Right lobe of liver (tissue), 6 donors: ENCODE results near the gene DGKE. TPM values are rescaled to one million over a fixed set of nuclear protein-coding genes. Genes with fewer than 3 reads are reported as not detected.

ENCODE experiments used
- ATAC-seq, 4 donors: fragments of 200-7000 bp; cut with Tn5 transposase; one replicate each; pipeline ENCODE4 v1.9.1; 2020; ENCODE audit warnings: mild to moderate bottlenecking in 4 of 4, moderate library complexity in 4 of 4
- DNase-seq, 3 donors: peaks; one replicate each; pipeline ENCODE4 v3.0.0-alpha.2; 2020
- H3K27ac ChIP-seq, 3 donors: fragments of 200-600 bp; one replicate each; pipeline ENCODE4 v1.8.0; 2022
- H3K27me3 ChIP-seq, 2 donors: fragments of 200-600 bp; one replicate each; pipeline ENCODE4 v1.8.0; 2022
- H3K36me3 ChIP-seq, 4 donors: fragments of 200-600 bp; sonication (generic) in 1 of 4; one replicate each; pipeline versions ENCODE4 v1.5.1 to v1.8.0; 2017 to 2022; ENCODE audit warnings: control low read depth in 1 of 4
- H3K4me1 ChIP-seq, 4 donors: fragments of 200-600 bp; sonication (generic) in 1 of 4; one replicate each; pipeline versions ENCODE4 v1.5.1 to v1.8.0; 2017 to 2022; ENCODE audit warnings: control low read depth in 1 of 4
- H3K4me3 ChIP-seq, 3 donors: fragments of 200-600 bp; one replicate each; pipeline ENCODE4 v1.8.0; 2022
- H3K9me3 ChIP-seq, 4 donors: fragments of 200-600 bp; sonication (generic) in 1 of 4; one replicate each; pipeline versions ENCODE4 v1.5.1 to v1.8.0; 2017 to 2022; ENCODE audit warnings: control low read depth in 1 of 4
- CTCF ChIP-seq, 4 donors: fragments of 200-600 bp in 3 of 4; fragments of 450-650 bp in 1 of 4; IDR thresholded peaks; one replicate each; pipeline versions ENCODE4 v1.5.1 to v1.8.0; 2016 to 2022; ENCODE audit warnings: antibody characterized with exemption in 4 of 4, mild to moderate bottlenecking in 2 of 4
- POLR2A ChIP-seq: fragments of 450-650 bp; IDR thresholded peaks from one replicate; pipeline ENCODE4 v1.6.1; 2017; ENCODE audit warnings: antibody characterized with exemption, mild to moderate bottlenecking
- WGBS: methylation state at CpG from one replicate; pipeline ENCODE4 v1.1.6; 2018; ENCODE audit warnings: low coverage, low lambda C conversion rate; ENCODE audit not compliant: insufficient coverage; ENCODE audit errors: missing lambda C conversion rate; 5-methylcytosine and 5-hydroxymethylcytosine counted together
- intact Hi-C, 2 donors: fragments of 100-400 bp; cut with DNase I; formaldehyde crosslinking; loops; one replicate each; pipeline versions ENCODE4 v1.11.2 to v1.14.1; 2022
- total RNA-seq, 6 experiments: library from RNA; depleted of rRNA in 2 of 6; stranded (reverse); fragments of >200 nt in 2 of 6; fragmentation: NEBNext Ultra II Directional in 3 of 6; extraction: Animal tissue kit (Norgen Biotek cat#: 25700) in 3 of 6; gene quantifications; one replicate each; pipeline versions ENCODE4 v1.1.0 to v1.2.4, GENCODE V29; 2016 to 2023
- donor health status: DM: no; HTN: yes; CAD: no.
- donor health status: DM: no; HTN: no; CAD: no.
- donor health status: DM: no; HTN: no; CAD: no.
- donor health status: DM: no; HTN: yes; CAD: no.
- donor health status: DM: no; HTN: yes; CAD: no.

Gene DGKE
- total RNA-seq, 6 experiments from 2014 or later = 2.2 to 10.4 (median 3.4) TPM

GRCh38 chr17:56851008-56851407 is 17.1 kb downstream of the DGKE start:
- peaks cover 0 to 6% (median 0%) of the 10 kb centered on the region in 4 donors for H3K36me3 ChIP-seq
- ATAC-seq (no peak), DNase-seq (no peak)
- TF ChIP-seq POLR2A (no peak), CTCF (IDR thresholded peaks at IDR 0.05) (no peak)
- no peak overlapping the region for H3K27ac ChIP-seq
- H3K27me3 ChIP-seq = no peaks in the 10 kb centered on the region
- 100% methylated on average over 2 of the region's 3 CpGs for WGBS
- intact Hi-C loops = no loop called here
- H3K4me3 ChIP-seq = no peak overlapping the region
- H3K4me1 ChIP-seq = no peaks in the 10 kb centered on the region
- H3K9me3 ChIP-seq = no peaks in the 10 kb centered on the region

- H3K9me3 ChIP-seq = no peaks in the 10 kb centered on the region
- no peaks in the 10 kb centered on the region for H3K27me3 ChIP-seq
- DNase-seq (no peak), ATAC-seq (no peak)
- H3K4me1 ChIP-seq = no peaks in the 10 kb centered on the region
- H3K27ac ChIP-seq = no peak overlapping the region
- WGBS = 93% methylated on average over 3 of the region's 3 CpGs
- H3K36me3 ChIP-seq = peaks cover 0 to 18% (median 0%) of the 10 kb centered on the region in 4 donors
- intact Hi-C loops = no loop called here
- H3K4me3 ChIP-seq = no peak overlapping the region
- no peak for TF ChIP-seq POLR2A
- TF ChIP-seq CTCF (IDR thresholded peaks at IDR 0.05) = no peak
Measured at GRCh38 chr17:56861899-56862298, 27.9 kb downstream of the DGKE start.

- H3K27ac ChIP-seq = no peak overlapping the region
- DNase-seq (no peak), ATAC-seq (peak; percentile 41 to 60 (median 54))
- TF ChIP-seq CTCF (IDR thresholded peaks at IDR 0.05) (peak in 2 of 4 donors; percentile 13 to 19), POLR2A (no peak)
- intact Hi-C loops = no loop called here
- H3K4me3 ChIP-seq = no peak overlapping the region
- peaks cover 0 to 10% (median 4%) of the 10 kb centered on the region in 4 donors for H3K4me1 ChIP-seq
- WGBS = 23% methylated on average over 3 of the region's 3 CpGs
- peaks cover 0 to 14% (median 0%) of the 10 kb centered on the region in 4 donors for H3K36me3 ChIP-seq
- H3K27me3 ChIP-seq = no peaks in the 10 kb centered on the region
- H3K9me3 ChIP-seq = no peaks in the 10 kb centered on the region
Measured at GRCh38 chr17:56863974-56864373, 30.0 kb downstream of the DGKE start.

GRCh38 chr17:56866076-56866475 is 32.1 kb downstream of the DGKE start:
- Histone ChIP-seq H3K36me3 (peaks cover 0 to 10% (median 0%) of the 10 kb centered on the region in 4 donors), H3K4me1 (peaks cover 0 to 10% (median 4%) of the 10 kb centered on the region in 4 donors), H3K27me3 (no peaks in the 10 kb centered on the region), H3K27ac (no peak overlapping the region), H3K9me3 (no peaks in the 10 kb centered on the region), H3K4me3 (no peak overlapping the region)
- 95% methylated on average over 5 of the region's 5 CpGs for WGBS
- DNase-seq (no peak), ATAC-seq (no peak)
- intact Hi-C loops = no loop called here
- TF ChIP-seq CTCF (IDR thresholded peaks at IDR 0.05) = no peak
- TF ChIP-seq POLR2A = no peak

- Histone ChIP-seq H3K27ac (no peak overlapping the region), H3K4me1 (peaks cover 0 to 10% (median 4%) of the 10 kb centered on the region in 4 donors)
Measured at GRCh38 chr17:56866496-56866895, 32.5 kb downstream of the DGKE start.

More at GRCh38 chr17:56866496-56866895, 32.5 kb downstream of the DGKE start:
- Histone ChIP-seq H3K36me3 (peaks cover 0 to 10% (median 0%) of the 10 kb centered on the region in 4 donors), H3K9me3 (no peaks in the 10 kb centered on the region), H3K4me3 (no peak overlapping the region), H3K27me3 (no peaks in the 10 kb centered on the region)
- no peak for ATAC-seq
- 93% methylated on average over 3 of the region's 3 CpGs for WGBS
- intact Hi-C loops = no loop called here
- DNase-seq = no peak
- no peak for TF ChIP-seq POLR2A
- TF ChIP-seq CTCF (IDR thresholded peaks at IDR 0.05) = no peak
